Myocyte (in vitro differentiated cells): ENCODE measurements around the gene ZNF670. TPM values are rescaled to one million over a fixed set of nuclear protein-coding genes. Genes with fewer than 3 reads are reported as not detected.
"Not testable (repeated sequence)": the region's sequence is repeated elsewhere in the genome, so short reads cannot be mapped to it uniquely, and the experiment has no call there.

Source experiments
- DNase-seq: peaks from one replicate; pipeline ENCODE4 v3.0.0-alpha.2; 2012; ENCODE audit warnings: low read depth
- polyA plus RNA-seq: library from polyadenylated mRNA; unstranded; fragments of >200 nt; gene quantifications from one replicate; pipeline ENCODE4 v1.2.1, GENCODE V29; 2012; ENCODE audit warnings: missing spikeins
- total RNA-seq: library from RNA; depleted of rRNA; stranded (reverse); fragments of >200 nt; gene quantifications from 2 replicates; pipeline ENCODE4 v1.2.3, GENCODE V29; 2014

The ZNF670 gene
- total RNA-seq: 1.4 and 2.7 TPM in 2 replicates
- 0.63 TPM for polyA plus RNA-seq

DNA sequence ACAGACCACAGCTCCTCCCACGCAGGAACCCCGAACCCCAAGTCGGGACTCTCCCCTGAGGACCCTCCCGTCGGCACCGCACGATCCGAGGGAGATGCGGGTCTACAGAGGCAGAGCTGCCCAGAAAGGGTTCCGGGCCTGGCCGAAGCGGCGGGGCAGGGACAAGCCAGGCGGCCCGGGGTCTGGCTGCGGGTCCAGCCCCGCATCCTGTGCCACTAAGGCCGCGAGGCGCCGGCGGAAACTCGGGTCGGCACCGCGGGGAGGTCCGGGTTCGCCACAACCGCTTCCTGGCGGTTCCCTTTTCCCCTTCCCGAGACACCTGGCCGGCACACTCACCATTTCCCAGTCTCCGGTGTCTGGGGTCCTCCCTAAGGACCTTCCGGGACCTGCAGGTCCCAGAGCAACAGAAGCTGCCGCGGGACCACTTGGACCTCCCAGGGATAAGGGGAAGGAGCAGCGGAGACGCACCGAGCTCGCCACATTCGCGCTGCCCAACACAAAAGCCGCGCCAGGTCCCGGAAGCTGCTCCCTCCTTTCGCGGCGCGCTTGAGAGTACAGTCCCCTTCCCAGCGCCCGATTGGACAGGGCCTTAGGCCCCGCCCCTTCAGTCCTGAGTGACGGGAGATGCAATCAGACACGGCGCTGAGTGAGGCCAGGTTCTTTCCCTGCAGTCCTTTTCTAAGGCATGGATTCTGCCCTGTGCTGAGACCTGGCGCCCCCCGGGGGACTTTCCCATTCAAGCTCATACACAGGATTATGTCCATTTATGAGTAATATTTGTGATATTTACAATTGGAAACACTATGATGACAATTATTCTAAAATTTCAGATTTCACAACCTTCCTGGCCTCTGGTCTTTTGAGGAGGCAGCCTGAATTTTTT lies at the start of gene ZNF670:
Gene ZNF670 (minus strand): TSS at position 554 of the 883 bp plus-strand sequence. CDS start 215 bp downstream, at position 339.
- DNase-seq: peak; percentile 98

GRCh38 chr1:247127519-247128282 lies 49.1 kb upstream of the ZNF670 start:
- DNase-seq: not testable (repeated sequence)

DNA sequence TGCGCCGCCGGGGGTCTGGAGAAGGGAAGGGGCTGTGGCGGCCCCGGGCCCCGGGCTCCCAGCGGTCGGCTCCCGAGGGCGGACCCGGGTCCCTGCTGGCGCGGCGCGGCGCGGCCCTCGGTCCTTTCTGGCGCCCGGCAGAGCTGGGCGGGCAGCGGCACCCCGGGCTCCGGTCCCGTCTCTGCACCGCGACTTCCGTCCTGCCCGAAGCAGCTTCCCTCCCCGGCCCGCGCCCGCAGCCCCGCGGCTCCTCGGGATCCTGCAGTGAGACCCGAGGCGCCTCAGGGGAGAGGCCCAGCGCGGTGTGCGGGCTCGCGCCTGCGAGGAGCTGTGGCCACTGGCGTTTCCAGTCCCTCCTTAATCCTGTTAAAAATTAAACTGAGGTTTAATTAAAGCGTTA lies 48.0 kb upstream of the ZNF670 start:
- not testable (repeated sequence) for DNase-seq

GRCh38 chr1:247126166-247126565 lies 47.6 kb upstream of the ZNF670 start:
- DNase-seq: not testable (repeated sequence)

DNA sequence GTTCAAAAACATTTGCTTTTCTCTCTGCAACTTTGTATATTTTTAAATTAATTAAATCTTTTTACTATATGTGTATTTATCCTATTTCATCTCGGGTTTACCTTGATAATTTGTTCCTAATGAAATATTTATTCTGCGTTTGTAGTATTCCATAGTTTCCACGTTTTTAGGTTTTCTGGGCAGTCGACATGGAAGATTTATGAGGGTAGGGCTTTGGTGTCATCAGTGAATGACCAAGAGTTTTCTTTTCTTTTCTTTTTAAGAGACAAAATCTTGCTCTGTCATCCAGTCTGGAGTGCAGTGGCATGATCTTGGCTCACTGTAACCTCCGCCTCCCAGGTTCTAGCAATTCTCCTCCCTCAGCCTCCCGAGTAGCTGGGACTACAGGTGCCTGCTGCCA lies 42.8 kb upstream of the ZNF670 start:
- no peak for DNase-seq

GRCh38 chr1:247120408-247120668 lies 41.7 kb upstream of the ZNF670 start:
- not testable (repeated sequence) for DNase-seq

DNA sequence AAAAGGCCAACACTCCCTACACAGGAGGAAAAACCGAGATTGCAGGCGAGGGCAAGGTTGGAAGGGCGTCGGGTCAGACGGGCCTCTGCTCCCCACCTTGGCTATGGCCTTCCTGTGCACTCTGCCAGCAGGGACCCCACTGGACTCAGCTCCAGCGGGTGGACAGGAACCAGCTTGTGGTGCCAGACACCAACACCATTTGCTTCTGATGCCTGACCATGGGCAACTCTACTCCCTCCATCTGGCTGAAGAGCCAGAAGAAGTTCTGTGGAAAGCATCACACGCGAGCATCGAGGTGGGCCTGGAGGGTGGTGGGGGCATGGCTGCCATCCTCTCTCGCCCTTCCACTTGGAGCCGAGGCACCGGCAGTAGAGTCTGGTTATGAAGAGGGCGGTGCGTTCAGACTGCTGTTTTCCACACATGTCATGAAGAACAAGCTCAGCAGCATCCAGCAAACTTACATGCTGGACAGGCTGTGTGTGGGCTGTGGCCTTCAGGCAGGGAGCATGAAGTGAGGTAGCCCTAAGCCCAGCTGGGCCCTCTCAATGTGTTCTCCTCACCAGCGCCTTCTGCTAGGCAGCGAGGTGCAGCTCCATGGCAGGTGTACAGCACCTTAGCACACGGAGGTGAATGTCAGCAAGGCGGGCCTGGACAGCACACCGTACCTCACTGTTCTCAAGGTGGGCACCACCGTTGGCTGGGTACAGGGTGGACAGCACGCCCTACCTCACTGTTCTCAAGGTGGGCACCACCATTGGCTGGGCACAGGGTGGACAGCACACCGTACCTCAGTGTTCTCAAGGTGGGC lies 41.2 kb upstream of the ZNF670 start:
- DNase-seq: no peak

DNA sequence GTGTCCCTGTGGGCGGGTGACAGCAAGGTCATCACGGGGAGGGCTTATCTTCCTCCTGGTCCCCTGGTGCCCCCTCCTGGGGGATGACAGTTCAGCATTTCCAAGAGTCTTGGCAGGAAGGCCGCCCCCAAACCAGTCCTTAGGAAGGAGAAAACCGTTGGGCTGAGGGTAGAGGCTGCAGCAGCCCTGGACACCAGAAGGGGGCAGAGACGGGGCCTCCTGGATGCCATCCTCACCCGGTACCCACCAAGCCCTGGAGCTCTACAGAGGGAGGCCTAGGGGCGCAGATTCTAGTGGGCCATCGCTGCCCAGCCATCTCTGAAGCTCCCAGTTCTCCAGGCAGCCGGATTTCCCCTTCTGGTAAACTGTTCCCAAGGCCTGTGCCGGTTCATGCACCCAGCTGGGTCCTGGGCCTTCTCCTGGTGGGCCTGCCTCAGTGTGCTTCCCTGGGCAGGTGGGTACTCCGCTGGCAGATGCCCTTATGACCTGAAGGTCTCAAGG lies 40.4 kb upstream of the ZNF670 start:
- no peak for DNase-seq

GRCh38 chr1:247115545-247115944 lies 36.9 kb upstream of the ZNF670 start:
- DNase-seq: no peak

GRCh38 chr1:247115141-247115510 lies 36.5 kb upstream of the ZNF670 start:
- DNase-seq: no peak

DNA sequence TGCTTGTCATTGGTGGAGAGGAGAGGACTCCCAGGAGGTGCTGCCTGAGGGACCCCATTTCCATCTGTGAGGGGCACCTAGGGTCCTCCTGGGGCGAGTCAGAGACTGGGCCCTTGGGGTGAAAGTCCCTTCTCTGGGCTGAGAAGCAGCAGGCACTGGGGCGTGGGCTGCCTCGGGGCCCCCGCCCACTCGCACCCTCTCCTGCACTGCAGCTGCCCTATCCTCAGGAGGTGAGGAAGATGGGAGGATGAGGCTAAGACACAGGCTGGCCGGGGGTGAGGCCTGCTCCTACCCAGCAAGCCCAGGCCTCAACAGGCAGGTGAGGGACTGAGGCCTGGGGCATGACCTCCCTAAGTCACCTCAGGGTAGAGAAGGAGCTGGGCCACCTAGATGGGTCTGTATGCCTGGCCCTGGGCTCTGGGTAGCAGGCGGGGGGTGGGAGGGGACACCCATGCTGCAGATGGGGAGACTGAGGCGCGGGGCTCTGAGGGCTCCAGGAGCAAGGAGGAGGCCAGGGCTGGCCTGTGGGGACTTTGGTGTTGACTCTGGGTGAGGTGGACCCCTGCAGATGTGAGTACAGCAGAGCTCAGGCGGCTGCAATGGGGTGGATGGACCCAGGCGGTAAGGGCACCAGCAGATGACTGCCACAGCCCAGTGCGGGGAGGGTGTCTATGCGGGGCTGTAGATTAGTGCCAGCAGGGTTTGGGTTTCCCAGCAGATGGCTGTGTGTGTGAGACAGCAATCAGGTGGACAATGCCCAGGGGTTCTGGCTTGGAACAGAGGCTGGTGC lies 35.9 kb upstream of the ZNF670 start:
- no peak for DNase-seq

GRCh38 chr1:247113733-247114271 lies 35.2 kb upstream of the ZNF670 start:
- no peak for DNase-seq

GRCh38 chr1:247113094-247113497 lies 34.5 kb upstream of the ZNF670 start:
- peak; percentile 58 for DNase-seq

DNA sequence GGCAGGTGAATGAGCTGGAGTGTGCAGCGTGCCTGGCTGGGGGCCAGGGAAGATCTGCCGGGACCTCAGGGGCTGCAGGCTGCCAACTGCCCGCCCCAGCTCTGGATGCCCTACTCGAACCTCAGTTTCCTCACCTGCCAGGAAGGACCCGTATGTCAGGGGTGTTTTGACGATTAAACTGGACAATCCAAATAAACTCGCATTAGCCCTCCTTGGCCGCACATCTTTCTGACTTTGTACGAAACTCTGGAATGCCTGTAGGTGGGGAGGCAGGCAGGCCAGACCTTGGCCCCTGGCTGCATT lies 33.8 kb upstream of the ZNF670 start:
- no peak for DNase-seq

- peak; percentile 77 for DNase-seq
Observed at GRCh38 chr1:247111700-247112478, 33.3 kb upstream of the ZNF670 start.

- peak; percentile 33 for DNase-seq
Observed at GRCh38 chr1:247111259-247111699, 32.7 kb upstream of the ZNF670 start.

- DNase-seq: no peak
Observed at GRCh38 chr1:247110627-247111258, 32.1 kb upstream of the ZNF670 start.

GRCh38 chr1:247107694-247108093 lies 29.1 kb upstream of the ZNF670 start:
- no peak for DNase-seq

DNA sequence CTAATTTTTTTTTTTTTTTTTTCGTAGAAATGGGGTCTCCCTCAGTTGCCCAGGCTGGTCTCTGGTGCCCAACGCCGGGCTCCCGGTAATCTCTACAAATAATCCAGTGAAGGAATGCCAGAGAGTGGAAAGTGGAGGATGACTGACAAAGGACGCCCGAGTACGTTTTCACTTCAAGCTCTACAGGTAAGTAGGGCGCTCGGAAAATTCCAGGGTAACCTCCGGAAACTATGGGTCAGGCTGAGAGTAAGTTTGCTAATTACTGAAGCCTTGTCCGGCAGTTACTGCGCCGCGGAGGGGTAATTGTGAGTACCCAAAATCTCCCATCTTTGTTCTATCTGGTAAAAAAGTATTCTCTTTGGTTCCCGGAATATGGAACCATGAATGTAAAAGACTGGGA lies 27.4 kb upstream of the ZNF670 start:
- no peak for DNase-seq
